HCEC 1CT (cell line): Measurements from ENCODE around the gene MCC.

ENCODE experiments used
- DNase-seq: peaks from one replicate; pipeline ENCODE4 v3.0.0-alpha.2; 2017

The MCC gene

GRCh38 chr5:113487781-113488644 is at the start of gene MCC:
MCC (minus strand) TSS chr5:113488453.
- peak; percentile 89 for DNase-seq

GRCh38 chr5:113531481-113532159 is 43.4 kb upstream of the MCC start:
- DNase-seq = no peak

- peak; percentile 43 for DNase-seq
Observed at GRCh38 chr5:113527746-113528145, 39.5 kb upstream of the MCC start.

GRCh38 chr5:113526421-113526820 is 38.2 kb upstream of the MCC start:
- DNase-seq = no peak

GRCh38 chr5:113524927-113525326 is 36.7 kb upstream of the MCC start:
- DNase-seq = peak; percentile 39

GRCh38 chr5:113523168-113523567 is 34.9 kb upstream of the MCC start:
- DNase-seq = no peak

- DNase-seq = no peak
Observed at GRCh38 chr5:113520899-113521298, 32.6 kb upstream of the MCC start.

- peak; percentile 79 for DNase-seq
Observed at GRCh38 chr5:113520429-113520828, 32.2 kb upstream of the MCC start.

GRCh38 chr5:113519412-113519811 is 31.2 kb upstream of the MCC start:
- no peak for DNase-seq

- DNase-seq = no peak
Observed at GRCh38 chr5:113518884-113519283, 30.6 kb upstream of the MCC start.

GRCh38 chr5:113514289-113514635 is 26.0 kb upstream of the MCC start:
- DNase-seq = no peak

GRCh38 chr5:113513384-113514288 is 25.4 kb upstream of the MCC start, which contains the start of gene YTHDC2:
YTHDC2 (plus strand) TSS chr5:113513694; CDS start chr5:113513896, 202 bp downstream.
- DNase-seq = peak; percentile 83

GRCh38 chr5:113512341-113512740 is 24.1 kb upstream of the MCC start:
- no peak for DNase-seq

GRCh38 chr5:113510836-113511451 is 22.7 kb upstream of the MCC start:
- peak; percentile 65 for DNase-seq

- DNase-seq = no peak
Observed at GRCh38 chr5:113508756-113509155, 20.5 kb upstream of the MCC start.

- DNase-seq = no peak
Observed at GRCh38 chr5:113507601-113508000, 19.3 kb upstream of the MCC start.

- peak; percentile 50 for DNase-seq
Observed at GRCh38 chr5:113505181-113505580, 16.9 kb upstream of the MCC start.

GRCh38 chr5:113503146-113503545 is 14.9 kb upstream of the MCC start:
- no peak for DNase-seq

GRCh38 chr5:113502073-113502472 is 13.8 kb upstream of the MCC start:
- no peak for DNase-seq

- DNase-seq = no peak
Observed at GRCh38 chr5:113495422-113495841, 7.2 kb upstream of the MCC start.

- DNase-seq = no peak
Observed at GRCh38 chr5:113493446-113493845, 5.2 kb upstream of the MCC start.

GRCh38 chr5:113491022-113491421 is 2.8 kb upstream of the MCC start:
- no peak for DNase-seq

- DNase-seq = no peak
Observed at GRCh38 chr5:113490317-113490716, 2.1 kb upstream of the MCC start.
